Body of pancreas (tissue), 4 donors: Measurements from ENCODE around the gene CFHR4. TPM values are rescaled to one million over a fixed set of nuclear protein-coding genes. Genes with fewer than 3 reads are reported as not detected.

Source experiments
- ATAC-seq: fragments of 150-250 bp; one replicate; pipeline ENCODE4 v1.9.1; 2016
- DNase-seq, 4 donors: peaks; one replicate each; pipeline ENCODE4 v3.0.0-alpha.2; 2019
- H3K27ac ChIP-seq, 4 donors: fragments of 200-600 bp; sonication (generic); 1 replicate in 3 of 4; 2 replicates in 1 of 4; pipeline versions ENCODE4 v1.5.1 to v1.6.1; 2016 to 2019; ENCODE audit warnings: mild to moderate bottlenecking in 1 of 4, mixed read lengths in 1 of 4, moderate library complexity in 1 of 4
- H3K27me3 ChIP-seq, 2 donors: fragments of 200-600 bp; sonication (generic); one replicate each; pipeline ENCODE4 v1.6.0; 2016; ENCODE audit warnings: mild to moderate bottlenecking in 1 of 2
- H3K36me3 ChIP-seq, 2 donors: fragments of 200-600 bp; sonication (generic); replicated peaks in 1 of 2; 2 replicates each; pipeline ENCODE4 v1.5.1; 2016; ENCODE audit warnings: low read depth in 2 of 2; ENCODE audit not compliant: insufficient read depth in 1 of 2
- H3K4me1 ChIP-seq: fragments of 200-600 bp; sonication (generic); one replicate; pipeline ENCODE4 v1.6.0; 2016
- H3K4me3 ChIP-seq, 2 donors: fragments of 200-600 bp; sonication (generic); 1 replicate in 1 of 2; 2 replicates in 1 of 2; pipeline ENCODE4 v1.5.1; 2016 to 2019
- H3K9me3 ChIP-seq, 3 donors: fragments of 200-600 bp; sonication (generic); 1 replicate in 2 of 3; 2 replicates in 1 of 3; pipeline ENCODE4 v1.5.1; 2016
- POLR2A ChIP-seq, 3 donors: fragments of 450-650 bp; IDR thresholded peaks; one replicate each; pipeline ENCODE4 v1.6.1; 2016; ENCODE audit warnings: antibody characterized with exemption in 3 of 3, mild to moderate bottlenecking in 2 of 3
- WGBS, 2 donors: methylation state at CpG; one replicate each; pipeline ENCODE4 v1.1.5; 2017; 5-methylcytosine and 5-hydroxymethylcytosine counted together
- intact Hi-C: fragments of 100-400 bp; cut with DNase I; formaldehyde crosslinking; loops from one replicate; pipeline ENCODE4 v1.15.1; 2023
- total RNA-seq, 2 donors: library from RNA; depleted of rRNA; stranded (reverse); fragments of >200 nt; gene quantifications; one replicate each; pipeline ENCODE4 v1.1.0, GENCODE V29; 2016
- TF ChIP-seq, protein P1 (sequence below), 7 experiments: fragments of 450-650 bp in 4 of 7; fragments of 200-600 bp in 3 of 7; sonication (generic) in 3 of 7; IDR thresholded peaks; one replicate each; pipeline ENCODE4 v1.5.1; 2016 to 2019; ENCODE audit warnings: antibody characterized with exemption in 7 of 7

Gene CFHR4
- total RNA-seq, 2 donors from 2014 or later = not detected

DNA sequence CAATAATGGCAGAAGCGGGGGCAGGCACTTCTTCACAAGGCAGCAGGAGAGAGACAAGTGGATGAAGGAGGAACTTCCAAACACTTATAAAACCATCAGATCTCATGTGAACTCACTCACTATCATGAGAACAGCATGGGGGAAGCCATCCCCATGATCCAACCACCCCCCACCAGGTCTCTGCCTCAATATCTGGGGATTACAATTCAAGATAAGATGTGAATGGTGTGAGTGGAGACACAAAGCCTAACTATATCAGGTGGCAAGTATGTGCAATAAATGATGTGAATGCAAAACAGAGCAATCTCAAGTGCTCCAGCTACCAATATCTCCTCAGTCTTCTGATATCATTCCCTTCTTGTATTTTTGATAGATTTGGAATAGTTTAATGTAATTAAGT is 68.1 kb downstream of the CFHR4 start:
- no peak for ATAC-seq
- intact Hi-C loops = no loop called here
- Histone ChIP-seq H3K27ac (no peak overlapping the region), H3K27me3 (no peaks in the 10 kb centered on the region), H3K36me3 (no peaks in the 10 kb centered on the region), H3K9me3 (no peaks in the 10 kb centered on the region), H3K4me1 (no peaks in the 10 kb centered on the region), H3K4me3 (no peak overlapping the region)
- DNase-seq = no peak
- TF ChIP-seq, protein P1, sequence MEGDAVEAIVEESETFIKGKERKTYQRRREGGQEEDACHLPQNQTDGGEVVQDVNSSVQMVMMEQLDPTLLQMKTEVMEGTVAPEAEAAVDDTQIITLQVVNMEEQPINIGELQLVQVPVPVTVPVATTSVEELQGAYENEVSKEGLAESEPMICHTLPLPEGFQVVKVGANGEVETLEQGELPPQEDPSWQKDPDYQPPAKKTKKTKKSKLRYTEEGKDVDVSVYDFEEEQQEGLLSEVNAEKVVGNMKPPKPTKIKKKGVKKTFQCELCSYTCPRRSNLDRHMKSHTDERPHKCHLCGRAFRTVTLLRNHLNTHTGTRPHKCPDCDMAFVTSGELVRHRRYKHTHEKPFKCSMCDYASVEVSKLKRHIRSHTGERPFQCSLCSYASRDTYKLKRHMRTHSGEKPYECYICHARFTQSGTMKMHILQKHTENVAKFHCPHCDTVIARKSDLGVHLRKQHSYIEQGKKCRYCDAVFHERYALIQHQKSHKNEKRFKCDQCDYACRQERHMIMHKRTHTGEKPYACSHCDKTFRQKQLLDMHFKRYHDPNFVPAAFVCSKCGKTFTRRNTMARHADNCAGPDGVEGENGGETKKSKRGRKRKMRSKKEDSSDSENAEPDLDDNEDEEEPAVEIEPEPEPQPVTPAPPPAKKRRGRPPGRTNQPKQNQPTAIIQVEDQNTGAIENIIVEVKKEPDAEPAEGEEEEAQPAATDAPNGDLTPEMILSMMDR (IDR thresholded peaks at IDR 0.05) = no peak
- TF ChIP-seq POLR2A (IDR thresholded peaks at IDR 0.05) = no peak
- 81 to 82% methylated on average over 1 of the region's 1 CpG for WGBS, 2 donors

GRCh38 chr1:196960854-196961253 is 73.0 kb downstream of the CFHR4 start:
- ATAC-seq (no peak), DNase-seq (no peak)
- no peaks in the 10 kb centered on the region for H3K9me3 ChIP-seq
- no peak overlapping the region for H3K27ac ChIP-seq
- H3K4me1 ChIP-seq = no peaks in the 10 kb centered on the region
- TF ChIP-seq POLR2A (IDR thresholded peaks at IDR 0.05) = no peak
- TF ChIP-seq, protein P1 (IDR thresholded peaks at IDR 0.05) = no peak
- H3K4me3 ChIP-seq = no peak overlapping the region
- 40 to 53% methylated on average over 3 of the region's 3 CpGs for WGBS, 2 donors
- intact Hi-C loops = no loop called here
- no peaks in the 10 kb centered on the region for H3K27me3 ChIP-seq
- no peaks in the 10 kb centered on the region for H3K36me3 ChIP-seq

Other genes with a start within 250 kb of the CFHR4 start
- gene CFH, start 236.0 kb upstream of the CFHR4 start, total RNA-seq = 10 to 100 TPM; 12.2 to 46.7 TPM
- gene CFHR3, start 113.2 kb upstream of the CFHR4 start, total RNA-seq = not detected
- gene CFHR1, start 68.3 kb upstream of the CFHR4 start, total RNA-seq = not detected
- not detected for gene CFHR2, start 55.7 kb downstream of the CFHR4 start, total RNA-seq
- not detected for gene CFHR5, start 89.5 kb downstream of the CFHR4 start, total RNA-seq
- gene F13B, start 179.2 kb downstream of the CFHR4 start, total RNA-seq = not detected